OCI-LY3 (cell line): ENCODE measurements around the gene ANKRD42.

Experiments
- H2AFZ ChIP-seq: fragments of 200-600, 300-600 bp; shearing (Covaris generic); 2 replicates; pipeline ENCODE4 v1.6.0; 2014; ENCODE audit warnings: antibody characterized with exemption, low read depth, low read length
- H3K27ac ChIP-seq: fragments of 200-600, 300-600 bp; sonication (generic); 2 replicates; pipeline ENCODE4 v1.5.1; 2014; ENCODE audit warnings: mild to moderate bottlenecking, low read length, moderate library complexity, mixed read lengths
- H3K27me3 ChIP-seq: fragments of 200-600, 300-600 bp; sonication (generic); 2 replicates; pipeline ENCODE4 v1.6.1; 2014; ENCODE audit warnings: low read depth, low read length, mixed read lengths
- H3K36me3 ChIP-seq: fragments of 200-600, 300-600 bp; sonication (generic); replicated peaks from 2 replicates; pipeline ENCODE3; 2014; ENCODE audit warnings: low read depth, low read length, mixed read lengths
- H3K4me1 ChIP-seq: fragments of 300-600, 200-600 bp; sonication (generic); 2 replicates; pipeline ENCODE4 v1.6.1; 2014; ENCODE audit warnings: low read length, mixed read lengths
- H3K4me2 ChIP-seq: fragments of 200-600, 300-600 bp; sonication (generic); 2 replicates; pipeline ENCODE4 v1.6.1; 2014; ENCODE audit warnings: low read length, mixed read lengths
- H3K4me3 ChIP-seq: fragments of 300-600, 200-600 bp; sonication (generic); 2 replicates; pipeline ENCODE4 v1.5.1; 2014; ENCODE audit warnings: antibody characterized with exemption, mild to moderate bottlenecking, low read length, moderate library complexity
- H3K79me2 ChIP-seq: fragments of 300-600, 200-600 bp; shearing (Covaris generic); 2 replicates; pipeline ENCODE4 v1.6.1; 2014; ENCODE audit warnings: mild to moderate bottlenecking, low read length, mixed read lengths
- H3K9ac ChIP-seq: fragments of 300-600, 200-600 bp; shearing (Covaris generic); 2 replicates; pipeline ENCODE4 v1.6.0; 2014; ENCODE audit warnings: mild to moderate bottlenecking, low read length, moderate library complexity
- H3K9me3 ChIP-seq: fragments of 200-600, 300-600 bp; shearing (Covaris generic); 2 replicates; pipeline ENCODE4 v1.6.1; 2014; ENCODE audit warnings: low read length, mixed read lengths; ENCODE audit not compliant: insufficient read depth
- H4K20me1 ChIP-seq: fragments of 200-600, 300-600 bp; sonication (generic); 2 replicates; pipeline ENCODE4 v1.6.1; 2016; ENCODE audit warnings: low read length, mixed read lengths; ENCODE audit not compliant: insufficient read depth
- CTCF ChIP-seq: fragments of 200-600, 300-600 bp; sonication (generic); IDR thresholded peaks from 2 replicates; pipeline ENCODE4 v1.5.1; 2014; ENCODE audit warnings: antibody characterized with exemption, low read length, low read depth
- EZH2phosphoT487 ChIP-seq: fragments of 200-600 bp; shearing (Covaris generic); IDR thresholded peaks from 2 replicates; pipeline ENCODE4 v1.6.1; 2018; ENCODE audit warnings: antibody characterized with exemption, mixed run types, low read depth

ANKRD42 gene

DNA sequence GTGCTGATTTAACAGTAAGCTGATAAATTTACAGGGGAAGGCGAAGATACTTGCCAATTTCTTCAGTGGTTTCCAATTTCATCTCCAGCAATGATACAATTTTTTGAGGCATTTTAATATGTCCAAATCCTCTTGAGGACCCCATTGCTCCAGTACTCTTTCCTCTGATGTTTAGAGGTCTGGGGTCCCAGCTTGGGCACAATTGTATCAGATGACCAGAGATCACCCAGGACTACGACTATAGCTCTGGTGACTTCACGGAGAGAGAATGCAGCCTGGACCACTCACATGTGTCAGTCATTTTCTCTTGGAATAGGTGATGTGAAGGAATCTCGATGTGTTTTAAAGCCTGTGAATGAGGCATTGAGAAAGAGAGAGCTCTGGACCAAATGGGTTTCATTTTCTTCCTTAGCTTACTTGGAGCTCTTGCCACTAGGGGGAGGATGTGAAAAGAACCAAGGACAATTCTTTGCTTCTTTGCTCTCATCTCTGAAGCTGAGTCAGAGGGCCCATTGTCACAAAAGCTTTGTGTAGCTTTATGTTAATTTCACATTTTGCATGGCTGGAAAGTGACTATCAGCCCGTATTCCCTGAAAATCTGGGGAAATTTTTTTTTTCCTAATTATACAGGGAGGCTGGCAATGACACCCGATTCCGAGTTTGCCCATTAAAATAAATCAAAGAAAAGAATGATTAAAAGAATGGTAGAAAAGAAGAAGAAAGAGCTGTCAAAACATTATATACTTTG, 99.4 kb downstream of the ANKRD42 start:
- no peak overlapping the region for H3K9ac ChIP-seq
- peak overlapping the region; percentile 54 for H3K4me2 ChIP-seq
- H3K27ac ChIP-seq, result no peak overlapping the region
- H3K36me3 ChIP-seq, result no peaks in the 10 kb centered on the region
- H4K20me1 ChIP-seq, result no peaks in the 10 kb centered on the region
- H3K4me3 ChIP-seq, result peak overlapping the region; percentile 22; the same call in 1 of the 2 replicates
- H3K9me3 ChIP-seq, result no peaks in the 10 kb centered on the region
- H3K4me1 ChIP-seq, result peaks cover 5% of the 10 kb centered on the region; the same call in 1 of the 2 replicates
- 0 out of 2 replicates have a peak overlapping the region, but pooled peaks have one; percentile 64 for H2AFZ ChIP-seq
- no peaks in the 10 kb centered on the region for H3K27me3 ChIP-seq
- no peaks in the 10 kb centered on the region for H3K79me2 ChIP-seq
- TF ChIP-seq CTCF (peak; percentile 91), EZH2phosphoT487 (no peak)

- H3K9ac ChIP-seq, result no peak overlapping the region
- H2AFZ ChIP-seq, result no peak overlapping the region
- no peak overlapping the region for H3K4me2 ChIP-seq
- TF ChIP-seq EZH2phosphoT487 (no peak), CTCF (no peak)
- peaks cover 5% of the 10 kb centered on the region; the same call in 1 of the 2 replicates for H3K4me1 ChIP-seq
- no peaks in the 10 kb centered on the region for H4K20me1 ChIP-seq
- H3K27ac ChIP-seq, result no peak overlapping the region
- no peaks in the 10 kb centered on the region for H3K36me3 ChIP-seq
- H3K4me3 ChIP-seq, result no peak overlapping the region
- no peaks in the 10 kb centered on the region for H3K27me3 ChIP-seq
- no peaks in the 10 kb centered on the region for H3K79me2 ChIP-seq
- no peaks in the 10 kb centered on the region for H3K9me3 ChIP-seq
Observed at GRCh38 chr11:83293457-83293774, 99.9 kb downstream of the ANKRD42 start.

- no peak overlapping the region for H3K9ac ChIP-seq
- TF ChIP-seq EZH2phosphoT487, result no peak
- no peak for TF ChIP-seq CTCF
- H3K4me2 ChIP-seq, result no peak overlapping the region
- H3K4me3 ChIP-seq, result no peak overlapping the region
- no peaks in the 10 kb centered on the region for H3K27me3 ChIP-seq
- H2AFZ ChIP-seq, result no peak overlapping the region
- peaks cover 5% of the 10 kb centered on the region; the same call in 1 of the 2 replicates for H3K4me1 ChIP-seq
- no peaks in the 10 kb centered on the region for H4K20me1 ChIP-seq
- no peaks in the 10 kb centered on the region for H3K36me3 ChIP-seq
- no peaks in the 10 kb centered on the region for H3K79me2 ChIP-seq
- no peak overlapping the region for H3K27ac ChIP-seq
- H3K9me3 ChIP-seq, result no peaks in the 10 kb centered on the region
Observed at GRCh38 chr11:83294208-83294607, 100.7 kb downstream of the ANKRD42 start.
